Erythroblast (primary cell): Measurements from ENCODE around the gene ZNF83.

Experiments used
- GATA1 ChIP-seq: IDR thresholded peaks from 2 replicates; pipeline ENCODE4 v1.6.1; 2011; ENCODE audit warnings: low read depth, mild to moderate bottlenecking, control low read depth, low read length, moderate library complexity
- POLR2A ChIP-seq: IDR thresholded peaks from 2 replicates; pipeline ENCODE4 v1.6.1; 2011; ENCODE audit warnings: mild to moderate bottlenecking, low read length

GRCh38 chr19:52687684-52688083, 49.5 kb upstream of the ZNF83 start:
- no peak for TF ChIP-seq POLR2A
- no peak for TF ChIP-seq GATA1
